CD4-positive, alpha-beta memory T cell (primary cell): ENCODE measurements around the gene ABCB6. TPM values are rescaled to one million over a fixed set of nuclear protein-coding genes. Genes with fewer than 3 reads are reported as not detected.

Source experiments
- polyA plus RNA-seq, 2 donors: library from polyadenylated mRNA; unstranded; fragments of 300-500 nt; fragmentation: Illumina TruSeq; gene quantifications; one replicate each; pipeline ENCODE4 v1.2.3, GENCODE V29; 2021
- total RNA-seq, 2 experiments: library from RNA; stranded (reverse); gene quantifications; one replicate each; pipeline ENCODE4 v1.2.3, GENCODE V29; 2021

ABCB6 gene
- total and polyA plus RNA-seq, 4 experiments from 2014 or later = 1.4 to 11.1 (median 7.5) TPM

Other genes with a start within 250 kb of the ABCB6 start
- gene FEV, start 233.8 kb downstream of the ABCB6 start, total RNA-seq = not detected
- gene FEV, start 233.8 kb downstream of the ABCB6 start, polyA plus RNA-seq = not detected
- not detected for gene CRYBA2, start 225.5 kb downstream of the ABCB6 start, total RNA-seq
- not detected for gene CRYBA2, start 225.5 kb downstream of the ABCB6 start, polyA plus RNA-seq
- gene CFAP65, start 177.4 kb downstream of the ABCB6 start, total RNA-seq = not detected
- not detected for gene CFAP65, start 177.4 kb downstream of the ABCB6 start, polyA plus RNA-seq
- gene IHH, start 158.0 kb downstream of the ABCB6 start, total RNA-seq = under 1 TPM in 1 of 2 experiments, not detected in 1; 0.17 TPM
- gene IHH, start 158.0 kb downstream of the ABCB6 start, polyA plus RNA-seq = not detected
- gene NHEJ1, start 58.1 kb downstream of the ABCB6 start, total RNA-seq = 10 to 100 TPM; 14.1 to 15.5 TPM
- gene NHEJ1, start 58.1 kb downstream of the ABCB6 start, polyA plus RNA-seq = 10 to 100 TPM; 25.5 to 27.5 TPM
- gene SLC23A3, start 48.9 kb downstream of the ABCB6 start, total RNA-seq = 10 to 100 TPM; 11.8 to 12.1 TPM
- not detected for gene SLC23A3, start 48.9 kb downstream of the ABCB6 start, polyA plus RNA-seq
- 10 to 100 TPM; 79.3 to 83.3 TPM for gene CNPPD1, start 42.0 kb downstream of the ABCB6 start, total RNA-seq
- 10 to 100 TPM; 76.5 to 82.2 TPM for gene CNPPD1, start 42.0 kb downstream of the ABCB6 start, polyA plus RNA-seq
- gene RETREG2, start 40.7 kb downstream of the ABCB6 start, total RNA-seq = 100 to 1,000 TPM; 123 to 128 TPM
- gene RETREG2, start 40.7 kb downstream of the ABCB6 start, polyA plus RNA-seq = 10 to 100 TPM; 76.5 to 82.2 TPM
- 10 to 100 TPM; 73.3 to 79.8 TPM for gene ZFAND2B, start 12.2 kb downstream of the ABCB6 start, total RNA-seq
- 10 to 100 TPM; 76.3 to 81.5 TPM for gene ZFAND2B, start 12.2 kb downstream of the ABCB6 start, polyA plus RNA-seq
- 10 to 100 TPM; 48.7 to 53.0 TPM for gene ATG9A, start 10.7 kb upstream of the ABCB6 start, total RNA-seq
- 10 to 100 TPM; 10.3 to 27.8 TPM for gene ATG9A, start 10.7 kb upstream of the ABCB6 start, polyA plus RNA-seq
- 100 to 1,000 TPM; 244 to 260 TPM for gene ANKZF1, start 10.8 kb upstream of the ABCB6 start, total RNA-seq
- gene ANKZF1, start 10.8 kb upstream of the ABCB6 start, polyA plus RNA-seq = 10 to 100 TPM; 22.1 to 49.5 TPM
- gene GLB1L, start 26.5 kb upstream of the ABCB6 start, total RNA-seq = 1 to 10 TPM; 1.5 to 2.5 TPM
- gene GLB1L, start 26.5 kb upstream of the ABCB6 start, polyA plus RNA-seq = under 1 TPM; 0.26 to 0.68 TPM
- 10 to 100 TPM; 19.3 to 21.1 TPM for gene STK16, start 26.5 kb upstream of the ABCB6 start, total RNA-seq
- gene STK16, start 26.5 kb upstream of the ABCB6 start, polyA plus RNA-seq = 10 to 100 TPM; 15.3 to 15.4 TPM
- gene TUBA4B, start 34.3 kb upstream of the ABCB6 start, total RNA-seq = not detected
- gene TUBA4B, start 34.3 kb upstream of the ABCB6 start, polyA plus RNA-seq = not detected
- 100 to 1,000 TPM; 242 to 259 TPM for gene TUBA4A, start 35.0 kb upstream of the ABCB6 start, total RNA-seq
- 100 to 1,000 TPM; 157 to 268 TPM for gene TUBA4A, start 35.0 kb upstream of the ABCB6 start, polyA plus RNA-seq
- 100 to 1,000 TPM; 110 to 117 TPM for gene DNAJB2, start 60.4 kb upstream of the ABCB6 start, total RNA-seq
- 1 to 10 TPM; 4.1 to 6.8 TPM for gene DNAJB2, start 60.4 kb upstream of the ABCB6 start, polyA plus RNA-seq
- not detected for gene PTPRN, start 90.4 kb upstream of the ABCB6 start, total RNA-seq
- under 1 TPM in 1 of 2 donors, not detected in 1; 0.31 TPM for gene PTPRN, start 90.4 kb upstream of the ABCB6 start, polyA plus RNA-seq
- not detected for gene RESP18, start 113.8 kb upstream of the ABCB6 start, total RNA-seq
- gene RESP18, start 113.8 kb upstream of the ABCB6 start, polyA plus RNA-seq = not detected
- gene DNPEP, start 169.0 kb upstream of the ABCB6 start, total RNA-seq = 10 to 100 TPM; 70.4 to 75.9 TPM
- 10 to 100 TPM; 57.8 to 73.3 TPM for gene DNPEP, start 169.0 kb upstream of the ABCB6 start, polyA plus RNA-seq
- gene DES, start 199.4 kb upstream of the ABCB6 start, total RNA-seq = not detected
- not detected for gene DES, start 199.4 kb upstream of the ABCB6 start, polyA plus RNA-seq
- 1 to 10 TPM; 8.8 to 9.0 TPM for gene SPEG, start 215.9 kb upstream of the ABCB6 start, total RNA-seq
- gene SPEG, start 215.9 kb upstream of the ABCB6 start, polyA plus RNA-seq = under 1 TPM; 0.15 to 0.20 TPM